HL-60 (cell line): Measurements from ENCODE around the gene DEUP1.

Source experiments
- DNase-seq, 2 experiments: peaks; one replicate each; pipeline ENCODE4 v3.0.0-alpha.2; 2010 to 2020; ENCODE audit warnings: low read depth in 1 of 2, low spot score in 1 of 2
- H3K27ac ChIP-seq: fragments of 250-450 bp; sonication (Bioruptor Pico); replicated peaks from 2 replicates; pipeline ENCODE4 v1.5.1; 2020; ENCODE audit warnings: mild to moderate bottlenecking, moderate library complexity
- H3K27me3 ChIP-seq: fragments of 250-450 bp; sonication (Bioruptor Pico); 2 replicates; pipeline ENCODE4 v1.5.1; 2021; ENCODE audit warnings: mild to moderate bottlenecking, moderate library complexity; ENCODE audit not compliant: insufficient read depth, poor library complexity, severe bottlenecking
- H3K4me3 ChIP-seq: replicated peaks from 2 replicates; pipeline ENCODE4 v1.5.1; 2011; ENCODE audit warnings: mild to moderate bottlenecking, control low read depth, low read length; ENCODE audit not compliant: insufficient read depth
- CTCF ChIP-seq: IDR thresholded peaks from one replicate; pipeline ENCODE4 v1.5.1; 2011; ENCODE audit warnings: low read length, control low read depth, inconsistent platforms; ENCODE audit not compliant: insufficient read depth
- GABPA ChIP-seq: IDR thresholded peaks from 2 replicates; pipeline ENCODE4 v1.6.1; 2012; ENCODE audit warnings: low read depth
- POLR2AphosphoS5 ChIP-seq: IDR thresholded peaks from 2 replicates; pipeline ENCODE4 v1.6.1; 2012; ENCODE audit warnings: low read depth
- REST ChIP-seq: IDR thresholded peaks from 2 replicates; pipeline ENCODE4 v1.6.1; 2012; ENCODE audit warnings: low read depth; ENCODE audit not compliant: insufficient replicate concordance
- SPI1 ChIP-seq: IDR thresholded peaks from 2 replicates; pipeline ENCODE4 v1.6.1; 2012; ENCODE audit warnings: low read depth, mild to moderate bottlenecking, borderline replicate concordance

The DEUP1 gene

GRCh38 chr11:93474123-93474522, 143.6 kb downstream of the DEUP1 start:
- Histone ChIP-seq H3K27ac (no peak overlapping the region), H3K27me3 (no peaks in the 10 kb centered on the region), H3K4me3 (no peak overlapping the region)
- no peak for DNase-seq
- TF ChIP-seq CTCF (no peak), GABPA (no peak), POLR2AphosphoS5 (no peak), REST (no peak), SPI1 (no peak)

- TF ChIP-seq CTCF = no peak
- no peak for TF ChIP-seq POLR2AphosphoS5
- TF ChIP-seq GABPA = no peak
- TF ChIP-seq SPI1 = no peak
- TF ChIP-seq REST = no peak
- DNase-seq = no peak
- Histone ChIP-seq H3K27ac (no peak overlapping the region), H3K4me3 (no peak overlapping the region), H3K27me3 (no peaks in the 10 kb centered on the region)
Observed at GRCh38 chr11:93476796-93477195, 146.3 kb downstream of the DEUP1 start.

- Histone ChIP-seq H3K4me3 (no peak overlapping the region), H3K27me3 (no peaks in the 10 kb centered on the region), H3K27ac (no peak overlapping the region)
- no peak for DNase-seq
- no peak for TF ChIP-seq SPI1
- no peak for TF ChIP-seq GABPA
- TF ChIP-seq CTCF = no peak
- no peak for TF ChIP-seq POLR2AphosphoS5
- no peak for TF ChIP-seq REST
Observed at GRCh38 chr11:93477684-93478234, 147.2 kb downstream of the DEUP1 start.
